Renal cortex interstitium (tissue), 15 donors: ENCODE results near the gene IKZF1. TPM values are rescaled to one million over a fixed set of nuclear protein-coding genes. Genes with fewer than 3 reads are reported as not detected.

Experiments used
- DNase-seq, 11 donors: peaks; one replicate each; pipeline ENCODE4 v3.0.0-alpha.2; 2013; ENCODE audit warnings: low read depth in 9 of 11, low spot score in 4 of 11; ENCODE audit errors: extremely low read depth in 1 of 11
- long read RNA-seq, 16 experiments: transcript quantifications; one replicate each; lab custom pipeline, GENCODE V29; 2026
- polyA plus RNA-seq, 3 donors: library from polyadenylated mRNA; unstranded; fragments of 120-200 nt; gene quantifications; one replicate each; pipeline ENCODE4 v1.2.1, GENCODE V29; 2013; ENCODE audit not compliant: insufficient read length in 3 of 3

The IKZF1 gene
- 1 to 10 TPM in 2 of 3 donors, under 1 TPM in 1; 0.98 to 1.8 (median 1.1) TPM for polyA plus RNA-seq
- long read RNA-seq, donor 1: 0 reads
- long read RNA-seq, donor 2: 0 reads
- long read RNA-seq, donor 3: 0 reads
- long read RNA-seq, donor 4: 0 reads
- long read RNA-seq, donor 5: 0 reads
- long read RNA-seq, donor 6: 0 reads
- long read RNA-seq, donor 7: 0 reads
- long read RNA-seq, donor 8: 0 reads
- long read RNA-seq, donor 9: 0 reads
- long read RNA-seq, donor 10, full-length matches to known transcripts: 1 of 1 reads
- long read RNA-seq, donor 10, partial matches to known transcripts: 0 of 1 reads
- long read RNA-seq, donor 10, other reads (novel, unspliced or antisense): 0 of 1 reads
- long read RNA-seq, donor 11: 0 reads
- long read RNA-seq, donor 12: 0 reads
- long read RNA-seq, donor 13: 0 reads
- long read RNA-seq, donor 14: 0 reads
- long read RNA-seq, donor 15: 0 reads
- long read RNA-seq, donor 16: 0 reads

DNA sequence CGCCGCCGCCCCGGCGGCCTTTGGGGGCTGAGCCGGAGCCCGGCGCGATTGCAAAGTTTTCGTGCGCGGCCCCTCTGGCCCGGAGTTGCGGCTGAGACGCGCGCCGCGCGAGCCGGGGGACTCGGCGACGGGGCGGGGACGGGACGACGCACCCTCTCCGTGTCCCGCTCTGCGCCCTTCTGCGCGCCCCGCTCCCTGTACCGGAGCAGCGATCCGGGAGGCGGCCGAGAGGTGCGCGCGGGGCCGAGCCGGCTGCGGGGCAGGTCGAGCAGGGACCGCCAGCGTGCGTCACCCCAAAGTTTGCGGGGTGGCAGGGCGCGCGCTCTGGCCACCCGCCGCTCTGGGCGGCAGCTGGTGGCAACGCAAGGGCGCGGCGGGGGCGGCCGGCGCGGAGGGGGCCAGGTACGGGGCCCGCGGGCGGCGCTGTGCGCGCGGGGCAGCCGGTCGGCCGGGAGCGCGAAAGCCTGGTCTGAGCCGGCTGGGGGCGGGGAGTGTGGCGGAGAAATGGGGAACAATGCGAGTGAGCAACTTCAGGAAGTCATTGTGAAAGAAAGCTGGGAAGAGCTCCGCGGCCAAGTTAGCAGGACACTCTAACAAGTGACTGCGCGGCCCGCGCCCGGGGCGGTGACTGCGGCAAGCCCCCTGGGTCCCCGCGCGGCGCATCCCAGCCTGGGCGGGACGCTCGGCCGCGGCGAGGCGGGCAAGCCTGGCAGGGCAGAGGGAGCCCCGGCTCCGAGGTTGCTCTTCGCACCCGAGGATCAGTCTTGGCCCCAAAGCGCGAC, at the start of gene IKZF1:
IKZF1 (plus strand) TSS at position 588 of the 782 bp plus-strand sequence. CDS start 14,346 bp downstream, outside the sequence.
- peak in 2 of 11 donors; percentile 12 to 18 for DNase-seq

DNA sequence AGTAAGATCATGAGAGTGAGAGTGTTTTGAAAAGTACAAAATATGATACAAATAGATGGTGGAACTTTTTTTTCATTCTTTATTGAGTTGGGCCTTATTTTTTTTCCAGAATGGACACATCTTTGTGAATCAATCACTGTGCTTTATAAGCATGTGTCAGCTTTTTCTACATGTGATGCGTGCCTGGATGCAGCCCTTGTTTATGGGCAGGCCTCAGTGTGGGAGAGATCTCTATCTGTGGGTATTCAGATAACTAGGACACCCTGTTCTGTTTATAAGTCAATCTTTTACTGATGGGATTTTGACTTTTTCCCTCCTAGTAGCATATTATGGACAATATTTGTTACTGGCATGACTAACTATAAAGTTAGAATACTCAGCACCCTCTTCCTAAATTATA, 42.9 kb upstream of the IKZF1 start:
- no peak for DNase-seq

DNA sequence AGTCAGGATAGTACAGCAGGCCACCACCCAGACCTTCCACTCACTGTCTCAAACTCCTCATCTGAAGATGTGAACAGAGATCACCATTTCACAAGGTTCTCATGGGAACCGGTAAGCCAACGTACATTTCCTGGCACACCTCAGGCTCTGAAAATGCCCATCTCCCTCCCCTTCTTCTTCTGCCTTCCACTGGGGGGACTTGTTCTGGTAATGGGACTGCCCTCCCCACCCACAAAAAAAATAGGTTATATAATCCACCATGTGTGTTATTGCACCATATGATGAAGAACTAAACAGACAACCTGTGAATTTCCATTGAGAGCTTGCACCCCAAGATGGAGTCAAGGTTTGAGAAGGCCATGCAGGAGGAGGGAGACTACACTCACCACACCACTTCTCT, 42.1 kb upstream of the IKZF1 start:
- DNase-seq: no peak

DNA sequence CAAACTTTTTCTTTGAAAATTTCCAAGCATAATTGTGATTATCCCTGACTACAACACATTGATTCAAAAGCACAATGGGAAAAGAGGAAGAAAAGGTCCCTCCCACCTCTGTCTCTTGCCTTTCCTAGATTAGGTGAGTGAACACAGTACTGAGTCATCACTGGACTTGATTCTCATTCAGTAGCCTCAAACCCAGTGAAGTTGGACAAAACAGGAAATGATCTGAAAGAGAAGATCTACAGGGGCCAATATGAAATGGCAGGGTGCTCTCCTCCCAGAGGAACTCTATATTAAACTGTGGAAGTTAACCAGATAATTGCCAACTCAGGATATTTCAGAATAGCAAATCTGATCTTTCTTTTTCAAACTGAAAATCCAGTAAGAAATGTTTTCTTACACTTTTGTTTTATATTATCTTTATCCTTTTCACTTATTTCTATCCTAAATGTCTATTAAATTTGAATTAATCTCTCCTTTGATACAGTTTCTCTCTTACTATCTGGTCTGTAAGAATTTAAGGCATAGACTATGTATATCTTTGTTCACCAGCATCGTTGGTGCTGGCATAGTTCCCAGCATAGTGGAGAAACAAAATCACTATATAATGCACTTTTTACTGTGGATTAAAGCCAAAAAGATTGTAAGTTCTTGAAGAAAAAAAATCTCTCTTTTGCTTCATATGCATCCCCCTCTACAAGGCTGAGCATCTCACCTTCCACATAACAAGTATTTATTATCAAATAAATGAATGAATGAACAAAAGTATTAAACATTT, 41.4 kb upstream of the IKZF1 start:
- no peak for DNase-seq

DNA sequence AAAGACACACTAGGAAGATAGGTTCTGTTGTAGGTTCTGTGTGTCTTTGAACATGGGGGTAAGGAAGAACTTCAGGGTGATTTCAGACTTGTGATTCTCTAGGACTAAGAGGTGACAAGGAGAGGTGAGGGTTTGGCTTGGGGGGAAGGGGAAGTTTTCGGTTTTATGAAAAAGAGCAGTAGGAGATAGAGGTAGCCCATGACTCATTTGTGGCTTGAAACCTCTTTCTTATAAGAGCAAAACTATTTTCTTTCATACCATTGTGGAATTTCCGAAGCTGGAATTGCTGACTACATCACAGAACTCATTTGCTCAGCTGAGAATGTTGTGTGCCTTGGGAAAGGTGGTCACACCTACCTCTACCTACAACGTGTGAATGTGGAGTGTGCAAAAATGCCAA, 39.6 kb upstream of the IKZF1 start:
- no peak for DNase-seq

DNA sequence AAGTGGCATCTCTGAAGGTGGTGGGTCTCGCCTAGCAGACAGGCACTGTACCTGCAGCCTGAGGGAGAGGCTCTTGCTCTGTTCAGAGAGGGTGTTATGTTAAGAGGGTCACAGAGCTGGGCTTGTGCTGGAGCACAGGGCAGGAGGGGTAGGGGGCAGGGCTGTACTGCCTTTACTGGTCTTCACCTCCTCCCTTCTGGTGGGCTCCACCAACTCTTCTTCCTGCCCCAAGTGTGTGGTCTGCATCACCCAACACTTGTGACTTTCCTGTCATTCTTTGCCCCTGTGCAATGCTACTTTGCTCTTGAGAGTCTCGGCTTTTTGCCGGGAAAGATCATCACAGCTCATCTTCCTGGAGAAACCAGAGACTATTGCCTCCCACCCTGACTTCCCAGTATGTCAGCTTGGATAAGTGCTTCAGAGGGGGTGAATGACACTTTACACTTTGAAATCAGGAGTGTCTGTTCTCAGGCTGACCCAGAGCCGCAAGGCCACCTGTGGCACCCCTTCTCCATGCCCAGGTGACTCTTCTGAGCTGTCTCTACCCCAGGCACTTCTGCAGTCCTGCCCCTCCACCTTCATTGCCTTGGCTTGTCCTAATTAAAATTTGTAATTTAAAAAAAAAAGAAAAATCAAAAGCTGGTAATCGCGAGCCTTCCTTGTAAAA, 38.4 kb upstream of the IKZF1 start:
- DNase-seq: no peak

DNA sequence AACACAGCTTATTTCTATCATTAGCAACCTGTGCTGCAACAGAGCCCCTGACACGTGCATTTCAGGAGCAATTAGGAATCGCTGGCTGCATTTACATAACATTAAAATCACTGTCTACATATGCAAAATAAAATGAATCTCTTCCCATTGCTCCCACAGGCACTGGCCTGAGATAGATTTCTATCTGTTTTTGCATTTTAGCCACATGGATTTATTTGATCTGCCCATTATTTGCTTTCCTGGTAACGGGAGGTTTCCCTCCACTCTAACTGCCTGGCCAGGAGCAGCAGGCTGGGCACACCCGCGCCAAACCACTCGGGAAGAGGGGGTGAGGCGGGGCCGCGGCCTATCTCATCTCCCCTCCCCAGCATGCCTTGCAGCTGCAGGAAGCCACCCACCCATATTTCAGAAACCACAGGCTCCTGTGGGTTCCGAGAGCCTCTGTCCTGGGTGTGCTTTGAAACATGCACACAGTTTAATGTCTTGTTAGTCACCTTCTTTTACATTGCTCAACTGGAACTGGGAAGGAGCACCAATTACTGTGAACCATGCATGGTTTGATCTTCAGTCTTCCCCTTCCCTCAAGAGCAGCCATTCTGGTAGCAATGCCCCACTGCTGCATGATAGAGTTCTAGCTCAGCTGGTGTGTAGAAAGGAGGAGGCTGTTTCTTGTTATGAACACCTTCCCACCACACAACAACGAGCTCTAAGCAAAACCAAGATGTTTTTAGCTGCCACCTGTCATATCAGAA, 37.7 kb upstream of the IKZF1 start:
- no peak for DNase-seq

DNA sequence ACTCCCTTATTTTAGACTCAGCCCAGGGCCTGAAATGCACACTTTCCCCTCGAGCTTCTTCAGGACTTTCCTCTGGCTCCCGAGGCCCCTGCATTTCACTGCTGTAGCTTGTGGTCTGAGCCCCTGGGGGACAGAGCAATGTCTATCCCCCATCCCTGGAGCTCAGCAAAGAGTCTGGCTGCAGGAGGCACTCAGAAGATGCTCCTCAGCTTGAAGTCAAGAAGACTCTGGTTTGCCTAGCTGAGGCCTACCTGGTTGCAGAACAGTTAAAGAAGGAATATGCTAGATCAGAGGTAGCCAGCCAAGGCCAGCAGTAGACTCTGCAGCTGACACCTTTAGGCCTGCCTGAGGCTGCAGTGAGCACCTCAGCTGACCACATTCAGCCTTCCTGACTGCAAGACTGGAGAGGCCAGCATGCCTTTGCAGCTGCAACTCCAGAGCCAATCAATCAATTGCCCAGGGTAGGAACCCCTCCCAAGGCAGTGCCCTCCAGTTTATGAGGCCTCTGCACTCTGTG, 36.9 kb upstream of the IKZF1 start:
- no peak for DNase-seq

DNA sequence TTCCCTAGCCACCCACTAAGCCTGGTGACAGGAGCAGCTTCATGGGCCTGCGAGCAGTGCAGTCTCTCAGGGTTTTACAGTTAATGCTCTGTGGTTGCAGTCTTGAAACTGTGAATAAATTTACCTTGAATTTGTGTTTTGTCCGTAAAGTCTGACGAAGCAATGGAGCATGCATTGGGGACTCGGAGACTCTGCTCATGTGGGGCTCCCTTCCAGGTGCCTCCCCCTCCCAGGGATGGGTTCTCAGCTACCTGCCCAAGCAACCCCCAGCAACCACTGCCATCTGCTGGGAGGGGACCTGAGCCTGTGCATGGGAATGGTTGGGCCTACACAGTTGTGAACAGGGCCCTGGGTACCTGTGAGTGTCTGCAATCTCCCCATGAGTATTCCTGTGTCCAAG, 36.3 kb upstream of the IKZF1 start:
- no peak for DNase-seq

DNA sequence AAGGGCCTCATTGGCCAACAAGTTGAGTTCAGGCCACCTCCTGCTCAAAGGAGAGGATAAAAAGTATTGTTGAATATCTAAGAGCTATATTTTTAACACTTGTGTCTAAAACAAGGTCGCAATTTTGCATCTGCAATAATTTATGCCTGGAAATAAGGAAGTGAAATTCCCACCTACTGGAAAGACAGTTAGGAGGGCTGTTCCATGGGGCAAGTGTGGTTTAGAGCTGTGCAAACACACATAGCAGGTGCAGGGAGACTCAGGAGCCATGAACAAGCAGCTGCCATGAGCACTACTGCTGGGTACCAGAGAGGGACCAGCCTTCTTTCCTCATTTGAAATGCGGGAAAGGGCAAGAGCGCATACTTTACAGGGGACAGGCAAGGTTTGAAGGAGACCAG, 35.5 kb upstream of the IKZF1 start:
- no peak for DNase-seq

DNA sequence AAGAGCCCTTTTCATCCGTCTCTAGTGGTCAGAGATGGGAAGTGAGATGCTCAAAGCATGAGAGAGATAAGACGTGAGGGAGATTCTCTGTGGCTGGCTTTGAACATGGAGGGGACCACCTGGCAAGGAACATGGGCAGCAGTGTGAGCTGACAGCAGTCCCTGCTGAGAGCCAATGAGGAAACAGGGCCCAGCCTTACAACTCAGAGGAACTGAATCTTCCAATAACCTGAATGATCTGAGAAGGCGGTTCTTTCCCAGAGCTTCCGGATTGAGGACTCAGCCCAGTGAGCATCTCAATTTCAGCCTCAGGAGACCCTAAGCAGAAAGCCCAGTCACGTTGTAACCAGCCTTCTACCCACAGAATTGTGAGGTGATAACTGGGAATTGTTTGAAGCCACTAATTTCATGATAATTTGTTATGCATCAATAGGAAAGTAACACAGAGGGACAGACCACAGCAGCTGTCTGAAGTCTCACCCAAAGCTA, 33.9 kb upstream of the IKZF1 start:
- DNase-seq: no peak

DNA sequence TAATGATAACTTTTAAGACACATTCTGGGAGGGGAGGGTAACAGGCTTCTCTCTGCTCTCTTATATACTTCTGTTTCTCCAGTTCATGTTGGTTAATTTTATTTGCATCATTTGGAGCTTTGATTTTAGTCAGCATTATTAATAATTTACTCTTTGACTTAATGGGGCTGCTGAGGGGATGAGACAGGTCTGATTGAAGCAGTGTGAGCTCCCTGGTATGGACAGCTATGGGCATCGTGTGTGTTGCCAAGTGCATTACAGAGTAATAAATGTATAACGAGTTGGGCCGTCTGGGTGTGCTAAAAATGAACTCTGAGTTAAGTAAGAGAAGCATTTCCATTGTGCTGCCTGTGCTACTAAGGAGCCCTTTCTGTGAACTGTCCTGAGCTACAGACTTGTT, 31.7 kb upstream of the IKZF1 start:
- DNase-seq: no peak

DNA sequence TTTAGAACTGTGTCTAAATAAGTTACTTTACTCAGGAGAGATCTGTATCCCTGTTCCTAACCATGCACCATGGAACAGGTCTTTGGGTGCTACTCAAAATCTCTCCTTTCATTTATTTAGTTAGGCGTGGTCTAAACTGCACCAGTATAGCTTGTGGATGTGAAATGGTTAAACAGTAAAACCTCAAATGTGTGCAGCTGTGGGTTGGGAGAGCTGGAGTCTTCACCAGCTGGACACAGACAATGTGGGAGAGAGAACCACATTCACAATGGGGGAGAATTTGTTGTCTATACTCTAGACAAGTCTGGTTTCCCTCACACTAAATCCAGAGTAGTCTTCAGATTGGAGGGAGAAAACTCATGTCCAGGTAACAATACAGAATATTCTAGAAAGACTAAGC, 31.2 kb upstream of the IKZF1 start:
- no peak for DNase-seq

DNA sequence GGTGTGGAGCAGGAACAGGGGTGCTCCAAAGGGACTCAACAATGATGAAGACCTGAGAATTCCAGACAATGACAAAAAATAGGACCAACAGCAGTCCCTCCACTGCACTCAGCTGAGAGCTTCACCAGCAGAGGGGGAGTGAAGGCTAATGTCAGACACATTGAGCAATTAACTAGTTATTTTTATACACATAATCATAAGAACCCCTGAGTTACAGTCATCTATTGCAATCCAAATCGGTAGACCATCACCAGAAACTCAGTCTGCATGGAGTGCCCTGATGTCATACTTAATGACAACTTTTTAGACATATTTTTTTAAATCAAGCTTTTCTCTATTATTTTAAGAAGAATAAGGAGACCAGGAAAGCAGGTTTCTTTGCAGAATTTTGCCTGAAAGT, 30.6 kb upstream of the IKZF1 start:
- no peak for DNase-seq

DNA sequence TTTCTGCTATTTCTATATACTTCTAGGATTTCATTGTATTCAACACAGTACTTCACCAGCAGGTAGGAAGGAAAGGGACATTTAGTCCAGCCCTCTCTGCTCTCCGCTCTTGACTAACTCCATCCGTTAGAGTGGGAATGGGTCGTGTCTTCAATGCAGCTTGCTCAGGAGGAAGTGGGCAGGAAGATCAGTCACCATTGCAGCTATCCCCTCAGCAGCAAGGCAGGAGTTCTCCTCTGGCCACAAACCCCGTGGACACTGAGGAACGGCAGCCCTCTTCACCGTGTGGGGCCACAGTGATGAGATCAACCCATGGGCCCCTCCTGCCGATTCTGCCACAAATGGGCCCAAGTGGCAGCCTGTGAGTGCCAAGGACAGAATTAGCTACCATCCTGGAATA, 30.2 kb upstream of the IKZF1 start:
- DNase-seq: no peak

DNA sequence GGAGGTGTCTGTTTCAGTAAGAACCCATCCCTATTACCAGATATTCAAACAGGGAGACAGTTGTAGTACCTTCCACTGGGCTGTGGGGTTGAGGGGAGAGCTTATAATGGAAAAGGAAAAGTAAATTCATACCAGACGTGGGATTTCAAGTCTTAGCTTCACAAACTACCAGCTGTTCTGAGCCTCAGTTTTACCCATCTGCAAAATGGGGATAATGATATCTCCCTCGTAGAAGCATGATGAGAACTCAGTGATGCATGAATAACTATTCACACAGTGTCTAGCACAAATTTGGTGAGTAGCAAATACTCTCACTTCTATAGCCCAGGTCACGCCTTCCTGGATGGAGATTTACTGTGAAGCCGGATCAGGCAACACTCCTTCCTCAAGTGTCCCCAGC, 29.1 kb upstream of the IKZF1 start:
- no peak for DNase-seq

DNA sequence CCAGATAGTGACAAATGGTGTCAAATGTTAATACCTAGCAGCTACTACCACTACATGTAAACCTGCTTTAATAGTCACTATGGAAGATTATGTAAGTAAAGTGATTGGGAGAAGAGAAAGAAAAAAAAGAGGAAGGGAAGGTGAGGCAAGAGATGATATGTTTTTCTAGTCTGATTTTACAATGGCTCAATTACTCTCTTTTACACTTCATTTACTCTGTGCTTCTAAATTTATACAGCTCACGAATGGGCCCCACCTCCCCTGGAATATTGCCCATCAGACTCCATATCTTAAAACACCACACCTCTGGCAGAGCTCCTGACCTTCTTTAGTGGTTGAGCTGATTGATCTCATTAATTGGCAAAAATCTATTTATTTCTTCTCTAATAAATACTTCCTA, 28.0 kb upstream of the IKZF1 start:
- no peak for DNase-seq

DNA sequence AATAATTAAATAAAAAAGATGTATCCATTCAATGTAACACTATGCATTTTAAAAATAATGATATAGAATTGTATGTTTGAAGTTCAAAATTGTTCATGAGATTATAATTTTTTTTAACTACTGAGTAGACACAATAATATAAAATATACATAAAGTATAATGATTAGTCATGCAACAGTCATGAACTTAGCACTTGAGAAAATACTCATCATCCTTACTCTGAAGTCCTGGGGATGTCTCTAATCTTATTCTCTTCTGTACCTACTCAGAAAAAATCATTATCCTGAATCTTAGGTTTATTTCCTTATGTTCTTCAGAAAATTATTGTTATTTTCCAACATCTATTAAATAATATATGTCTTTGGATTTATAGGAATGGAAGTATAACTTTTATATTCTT, 26.4 kb upstream of the IKZF1 start:
- no peak for DNase-seq
